Gastroesophageal sphincter (tissue), 4 donors: ENCODE measurements around the gene NINL. TPM values are rescaled to one million over a fixed set of nuclear protein-coding genes. Genes with fewer than 3 reads are reported as not detected.
"Not testable (repeated sequence)": the region's sequence is repeated elsewhere in the genome, so short reads cannot be mapped to it uniquely, and the experiment has no call there.

Source experiments
- ATAC-seq: fragments of 150-250 bp; one replicate; pipeline ENCODE4 v1.9.1; 2016; ENCODE audit warnings: mild to moderate bottlenecking, moderate library complexity
- H3K27ac ChIP-seq, 4 donors: fragments of 200-600 bp; sonication (generic) in 3 of 4; 1 replicate in 3 of 4; 2 replicates in 1 of 4; pipeline ENCODE4 v1.5.1; 2016 to 2019
- H3K27me3 ChIP-seq: fragments of 200-600 bp; sonication (generic); one replicate; pipeline ENCODE4 v1.5.1; 2019
- H3K36me3 ChIP-seq, 2 donors: fragments of 200-600 bp; sonication (generic); one replicate each; pipeline ENCODE4 v1.5.1; 2019; ENCODE audit warnings: control low read depth in 1 of 2
- H3K4me1 ChIP-seq, 3 donors: fragments of 200-600 bp; sonication (generic); 1 replicate in 2 of 3; 2 replicates in 1 of 3; pipeline ENCODE4 v1.5.1; 2016 to 2019; ENCODE audit warnings: control low read depth in 2 of 3
- H3K4me3 ChIP-seq, 2 donors: fragments of 200-600 bp; sonication (generic); one replicate each; pipeline ENCODE4 v1.5.1; 2019; ENCODE audit warnings: mild to moderate bottlenecking in 1 of 2, moderate library complexity in 1 of 2
- H3K9me3 ChIP-seq, 3 donors: fragments of 200-600 bp; sonication (generic); one replicate each; pipeline ENCODE4 v1.5.1; 2017 to 2019; ENCODE audit warnings: control low read depth in 2 of 3
- EP300 ChIP-seq: sonication (generic); formaldehyde crosslinking; IDR thresholded peaks from one replicate; pipeline ENCODE4 v1.6.1; 2017; ENCODE audit warnings: antibody characterized with exemption, mild to moderate bottlenecking
- POLR2A ChIP-seq, 2 donors: fragments of 450-650 bp; IDR thresholded peaks; one replicate each; pipeline ENCODE4 v1.6.1; 2017; ENCODE audit warnings: antibody characterized with exemption in 2 of 2, mild to moderate bottlenecking in 2 of 2, moderate library complexity in 1 of 2
- POLR2AphosphoS5 ChIP-seq: sonication (generic); formaldehyde crosslinking; IDR thresholded peaks from one replicate; pipeline ENCODE4 v1.6.1; 2017; ENCODE audit warnings: antibody characterized with exemption
- WGBS, 2 donors: methylation state at CpG; one replicate each; pipeline ENCODE4 v1.1.5; 2018; ENCODE audit warnings: low coverage in 1 of 2; 5-methylcytosine and 5-hydroxymethylcytosine counted together
- total RNA-seq, 4 donors: library from RNA; depleted of rRNA; stranded (reverse); fragments of >200 nt; gene quantifications; one replicate each; pipeline ENCODE4 v1.1.0, GENCODE V29; 2016
- TF ChIP-seq, protein P1 (sequence below), 4 experiments: fragments of 200-600 bp in 2 of 4; fragments of 450-650 bp in 2 of 4; sonication (generic) in 1 of 4; IDR thresholded peaks; one replicate each; pipeline ENCODE4 v1.5.1; 2017 to 2019; ENCODE audit warnings: antibody characterized with exemption in 4 of 4, mild to moderate bottlenecking in 2 of 4, moderate library complexity in 2 of 4

NINL gene
- total RNA-seq, 4 donors from 2014 or later: 4.2 to 7.5 (median 5.8) TPM

DNA sequence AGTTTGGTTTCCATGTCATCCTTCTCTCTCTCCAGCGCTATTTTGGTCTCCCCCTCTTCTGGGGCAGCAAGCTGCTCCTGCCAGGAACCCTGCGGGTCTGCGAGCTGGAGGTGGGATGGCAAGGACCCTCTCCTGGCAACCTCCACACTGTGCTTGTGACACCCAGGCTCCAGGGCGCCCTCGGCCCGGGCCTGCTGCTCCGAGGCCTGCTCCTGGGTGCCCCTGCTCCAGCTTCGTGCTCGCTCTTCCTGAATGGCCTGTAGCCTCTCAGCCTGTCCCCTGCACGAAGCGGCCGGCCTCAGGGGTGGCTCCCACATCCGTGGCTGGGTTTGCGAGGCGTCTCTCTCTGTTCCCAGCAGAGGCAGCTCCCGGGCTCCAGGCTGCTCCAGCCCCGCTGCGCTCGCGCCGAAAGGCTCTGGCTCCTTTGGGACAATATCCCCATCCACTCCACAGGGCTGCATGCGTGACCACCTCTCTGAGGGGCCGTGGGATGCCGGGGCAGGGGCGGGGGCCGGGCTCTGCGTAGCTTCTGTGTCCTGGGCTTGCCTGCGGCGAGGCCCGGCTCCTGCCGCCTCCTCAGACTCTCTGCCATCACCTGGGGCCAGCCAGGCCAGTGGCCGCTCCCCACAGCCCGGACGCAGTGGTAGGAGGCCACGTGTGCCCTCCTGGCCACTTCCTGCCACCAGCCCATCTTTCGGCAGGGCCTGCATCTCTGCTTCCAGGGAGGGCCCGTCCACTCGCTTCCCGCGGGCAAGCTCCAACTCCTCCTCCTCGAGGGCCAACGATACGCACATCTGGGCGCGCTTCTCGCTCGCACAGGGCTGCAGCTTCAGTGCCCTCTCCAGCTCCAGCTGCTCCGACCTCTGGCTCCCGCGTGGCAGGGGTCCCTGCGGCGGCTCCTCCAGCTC, 109.0 kb downstream of the NINL start:
- Histone ChIP-seq H3K36me3 (peaks cover 0 to 61% of the 10 kb centered on the region in 2 donors), H3K4me1 (no peaks in the 10 kb centered on the region), H3K27me3 (no peaks in the 10 kb centered on the region), H3K4me3 (no peak overlapping the region), H3K27ac (no peak overlapping the region), H3K9me3 (no peaks in the 10 kb centered on the region)
- TF ChIP-seq, protein P1, sequence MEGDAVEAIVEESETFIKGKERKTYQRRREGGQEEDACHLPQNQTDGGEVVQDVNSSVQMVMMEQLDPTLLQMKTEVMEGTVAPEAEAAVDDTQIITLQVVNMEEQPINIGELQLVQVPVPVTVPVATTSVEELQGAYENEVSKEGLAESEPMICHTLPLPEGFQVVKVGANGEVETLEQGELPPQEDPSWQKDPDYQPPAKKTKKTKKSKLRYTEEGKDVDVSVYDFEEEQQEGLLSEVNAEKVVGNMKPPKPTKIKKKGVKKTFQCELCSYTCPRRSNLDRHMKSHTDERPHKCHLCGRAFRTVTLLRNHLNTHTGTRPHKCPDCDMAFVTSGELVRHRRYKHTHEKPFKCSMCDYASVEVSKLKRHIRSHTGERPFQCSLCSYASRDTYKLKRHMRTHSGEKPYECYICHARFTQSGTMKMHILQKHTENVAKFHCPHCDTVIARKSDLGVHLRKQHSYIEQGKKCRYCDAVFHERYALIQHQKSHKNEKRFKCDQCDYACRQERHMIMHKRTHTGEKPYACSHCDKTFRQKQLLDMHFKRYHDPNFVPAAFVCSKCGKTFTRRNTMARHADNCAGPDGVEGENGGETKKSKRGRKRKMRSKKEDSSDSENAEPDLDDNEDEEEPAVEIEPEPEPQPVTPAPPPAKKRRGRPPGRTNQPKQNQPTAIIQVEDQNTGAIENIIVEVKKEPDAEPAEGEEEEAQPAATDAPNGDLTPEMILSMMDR (IDR thresholded peaks at IDR 0.05): no peak
- TF ChIP-seq POLR2A (IDR thresholded peaks at IDR 0.05): no peak
- TF ChIP-seq EP300: no peak
- no peak for TF ChIP-seq POLR2AphosphoS5
- 92 to 93% methylated on average over 3 to 13 of the region's 52 CpGs for WGBS, 2 donors
- no peak for ATAC-seq

DNA sequence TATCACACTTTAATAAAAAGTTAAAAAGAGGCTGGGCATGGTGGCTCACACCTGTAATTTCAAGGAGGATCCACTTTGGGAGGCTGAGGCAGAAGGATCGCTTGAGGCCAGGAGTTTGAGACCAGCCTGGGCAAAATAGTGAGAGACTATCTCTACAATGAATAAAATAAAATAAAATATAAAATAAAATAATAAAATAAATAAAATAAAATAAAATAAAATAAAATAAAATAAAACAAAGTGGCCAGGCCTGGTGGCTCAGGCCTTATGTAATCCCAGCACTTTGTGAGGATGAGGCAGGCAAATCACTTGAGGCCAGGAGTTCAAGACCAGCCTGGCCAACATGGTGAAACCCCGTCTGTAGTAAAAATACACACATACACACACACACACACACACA, 112.0 kb downstream of the NINL start:
- ATAC-seq, H3K9me3 ChIP-seq, H3K4me3 ChIP-seq, H3K27ac ChIP-seq, H3K4me1 ChIP-seq, H3K27me3 ChIP-seq: not testable (repeated sequence)
- 100% methylated on average over 1 to 2 of the region's 2 CpGs for WGBS, 2 donors
- H3K36me3 ChIP-seq: peaks cover 0 to 58% of the 10 kb centered on the region in 2 donors

DNA sequence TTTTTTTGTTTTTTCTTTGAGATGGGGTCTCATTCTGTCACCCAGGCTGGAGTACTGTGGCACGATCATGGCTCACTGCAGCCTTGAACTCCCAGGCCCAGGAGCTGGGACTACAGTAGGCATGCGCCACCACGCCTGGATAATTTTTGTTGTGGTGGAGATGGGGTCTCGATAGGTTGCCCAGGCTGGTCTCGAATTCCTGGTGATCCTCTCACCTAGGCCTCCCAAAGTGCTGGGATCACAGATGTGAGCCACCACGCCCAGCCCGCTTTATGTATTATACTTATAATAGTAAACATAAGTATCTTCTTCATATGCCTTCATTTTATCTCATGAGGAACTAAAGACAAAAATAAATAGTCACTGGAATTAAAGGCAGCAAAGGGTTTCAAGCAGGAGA, 114.3 kb downstream of the NINL start:
- no peak for ATAC-seq
- peaks cover 0 to 58% of the 10 kb centered on the region in 2 donors for H3K36me3 ChIP-seq
- 90 to 100% methylated on average over 2 of the region's 7 CpGs for WGBS, 2 donors
- no peaks in the 10 kb centered on the region for H3K9me3 ChIP-seq
- no peaks in the 10 kb centered on the region for H3K27me3 ChIP-seq
- TF ChIP-seq EP300 (no peak), POLR2A (IDR thresholded peaks at IDR 0.05) (no peak), POLR2AphosphoS5 (no peak)
- TF ChIP-seq, protein P1 (IDR thresholded peaks at IDR 0.05): no peak
- no peak overlapping the region for H3K27ac ChIP-seq
- H3K4me3 ChIP-seq: no peak overlapping the region
- H3K4me1 ChIP-seq: no peaks in the 10 kb centered on the region

DNA sequence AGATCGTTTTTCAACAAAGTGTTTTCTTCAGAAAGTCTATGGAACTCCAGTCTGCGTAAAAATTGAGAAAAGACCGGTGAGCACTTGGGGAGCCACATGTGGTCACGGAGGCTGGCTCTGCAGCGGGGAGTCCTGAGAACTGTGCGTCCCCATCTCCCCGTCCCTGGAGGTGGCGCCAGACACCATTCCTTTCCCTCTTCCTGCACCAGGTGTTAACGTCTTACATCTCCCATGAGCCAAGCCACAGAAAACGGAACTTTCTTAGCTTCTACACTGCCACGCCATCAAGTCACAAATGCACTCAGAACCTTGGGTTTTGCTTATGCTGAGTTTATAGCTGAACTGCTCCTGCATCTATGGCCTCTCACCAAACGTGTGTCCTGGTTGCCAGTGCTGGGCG, 115.3 kb downstream of the NINL start:
- no peaks in the 10 kb centered on the region for H3K27me3 ChIP-seq
- H3K36me3 ChIP-seq: peaks cover 0 to 65% of the 10 kb centered on the region in 2 donors
- no peak for TF ChIP-seq POLR2A (IDR thresholded peaks at IDR 0.05)
- TF ChIP-seq, protein P1 (IDR thresholded peaks at IDR 0.05): peak in 2 of 4 experiments; percentile 6 to 28
- 68% methylated on average over 11 of the region's 13 CpGs; no CpG with 5 or more reads in 1 of the 2 donors for WGBS, 2 donors
- no peak for ATAC-seq
- H3K9me3 ChIP-seq: no peaks in the 10 kb centered on the region
- no peak overlapping the region for H3K27ac ChIP-seq
- H3K4me3 ChIP-seq: no peak overlapping the region
- no peaks in the 10 kb centered on the region for H3K4me1 ChIP-seq

DNA sequence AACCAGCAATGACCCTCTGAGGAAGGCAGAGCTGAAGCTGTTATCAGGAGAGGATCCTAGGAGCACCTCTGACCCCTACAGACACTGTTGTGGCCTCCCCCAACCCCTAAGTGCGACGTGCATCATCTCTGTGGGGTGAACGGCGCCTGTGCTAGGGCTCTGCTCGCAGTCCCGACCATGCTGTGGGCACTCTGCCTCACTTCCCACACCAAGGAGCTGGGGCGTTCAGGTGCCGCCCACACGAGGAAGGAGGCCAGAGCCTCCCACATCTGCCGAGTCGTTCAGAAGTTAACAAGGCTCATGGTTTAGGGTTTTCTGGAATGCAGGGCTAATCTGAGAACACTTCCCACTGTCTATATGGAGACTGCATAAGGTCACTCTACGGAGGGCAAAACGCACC, 115.8 kb downstream of the NINL start:
- Histone ChIP-seq H3K4me1 (no peaks in the 10 kb centered on the region), H3K4me3 (no peak overlapping the region), H3K9me3 (no peaks in the 10 kb centered on the region), H3K36me3 (peaks cover 0 to 70% of the 10 kb centered on the region in 2 donors), H3K27me3 (no peaks in the 10 kb centered on the region), H3K27ac (no peak overlapping the region)
- no peak for ATAC-seq
- 70 to 100% methylated on average over 1 to 2 of the region's 13 CpGs for WGBS, 2 donors
- TF ChIP-seq EP300 (no peak), POLR2A (IDR thresholded peaks at IDR 0.05) (no peak), POLR2AphosphoS5 (no peak)
- TF ChIP-seq, protein P1 (IDR thresholded peaks at IDR 0.05): no peak
